Measurements from ENCODE around the gene SGTB.
A peak's percentile ranks its signal among the peaks of the same experiment; 100 is the strongest.
"Not testable (repeated sequence)": the region's sequence is repeated elsewhere in the genome, so short reads cannot be mapped to it uniquely, and the experiment has no call there.

Gene SGTB

DNA sequence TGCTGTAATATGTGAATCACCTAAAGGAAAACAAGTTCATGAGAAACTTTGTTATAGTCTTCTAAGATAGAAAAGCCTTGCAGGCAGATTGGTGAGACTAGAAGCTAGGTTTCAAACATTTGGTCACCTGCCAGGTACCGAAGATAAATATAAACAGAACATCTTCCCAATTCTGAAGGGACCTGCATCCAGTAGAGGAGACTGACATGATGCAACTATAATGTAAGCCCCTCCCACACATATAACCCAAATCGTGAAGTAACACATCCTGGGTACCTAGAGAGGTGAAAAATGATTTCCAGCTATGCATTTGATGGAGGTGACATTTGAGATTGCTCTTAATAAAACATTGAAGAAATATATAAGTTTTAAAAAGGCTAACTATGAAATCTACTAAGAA lies 67.2 kb downstream of the SGTB start:
- DNase-seq, result no peak

DNA sequence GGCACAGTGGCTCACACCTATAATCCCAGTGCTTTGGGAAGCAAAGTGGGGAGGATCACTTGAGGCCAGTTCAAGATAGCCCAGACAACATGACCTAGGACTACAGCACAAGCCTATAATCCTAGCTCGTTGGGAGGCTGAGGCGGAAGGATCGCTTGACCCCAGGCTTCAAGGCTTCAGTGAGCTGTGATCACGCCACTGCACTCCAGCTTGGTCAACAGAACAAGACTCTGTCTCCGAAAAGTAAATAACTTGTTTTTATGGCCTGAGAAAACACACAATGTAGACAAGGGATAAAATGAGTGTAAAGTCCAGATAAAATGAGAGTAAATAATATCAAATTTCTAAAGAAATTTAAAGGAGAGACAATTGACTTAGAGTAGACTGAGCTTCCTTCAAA lies 70.8 kb downstream of the SGTB start:
- DNase-seq, result no peak

- DNase-seq, result no peak
These were observed 74.0 kb downstream of the SGTB start for GRCh38 chr5:65647941-65648340.

DNA sequence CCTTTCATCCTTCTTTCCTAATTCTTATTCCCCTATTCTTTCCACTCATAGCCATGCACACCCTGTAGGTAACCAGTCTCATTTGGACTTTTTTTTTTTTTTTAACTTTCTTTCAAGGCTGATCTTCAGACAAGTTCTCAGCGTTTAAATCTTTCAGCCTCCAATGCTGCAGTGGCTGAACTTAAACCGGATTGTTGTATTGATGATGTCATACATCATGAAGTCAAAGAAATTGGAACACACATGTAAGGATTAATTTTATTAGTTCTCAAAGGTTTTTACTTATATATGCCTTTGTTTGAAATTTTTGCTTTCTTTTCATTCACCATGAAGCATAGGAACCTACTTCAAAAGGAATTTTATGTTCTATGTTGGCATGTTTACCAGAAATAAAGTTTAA lies 75.0 kb downstream of the SGTB start:
- DNase-seq, result no peak

GRCh38 chr5:65640240-65640639 lies 81.7 kb downstream of the SGTB start:
- no peak for DNase-seq

GRCh38 chr5:65630981-65631380 lies 90.9 kb downstream of the SGTB start:
- DNase-seq, result no peak

DNA sequence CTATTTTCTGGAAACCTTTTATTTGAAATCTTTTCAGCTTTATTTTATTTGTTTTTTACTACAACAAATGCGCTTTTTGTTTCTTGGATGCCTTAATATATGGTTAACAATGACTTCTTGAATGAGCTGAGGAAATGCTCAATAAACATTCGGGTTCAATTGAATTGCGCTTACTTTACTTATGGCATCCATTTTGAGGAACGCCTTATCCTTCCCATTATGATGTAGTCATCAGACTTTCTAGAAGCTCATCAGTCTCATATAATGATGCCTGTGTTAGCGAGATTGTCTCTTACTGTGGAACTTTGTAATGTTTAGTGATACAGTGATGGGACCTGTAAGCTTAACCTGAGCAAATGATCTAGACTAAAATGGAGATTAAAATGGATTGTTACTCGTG lies 96.2 kb downstream of the SGTB start:
- DNase-seq, result no peak

GRCh38 chr5:65624571-65625555 lies 97.0 kb downstream of the SGTB start, which contains the start of the genes SHLD3 and TRAPPC13:
Gene SHLD3, plus strand, starts transcription at chr5:65625027. Its CDS starts 4,561 bp downstream, at chr5:65629588.
Gene TRAPPC13, plus strand, starts transcription at chr5:65625027. Its CDS starts 34 bp downstream, at chr5:65625061.
- peak; percentile 87 for DNase-seq

DNA sequence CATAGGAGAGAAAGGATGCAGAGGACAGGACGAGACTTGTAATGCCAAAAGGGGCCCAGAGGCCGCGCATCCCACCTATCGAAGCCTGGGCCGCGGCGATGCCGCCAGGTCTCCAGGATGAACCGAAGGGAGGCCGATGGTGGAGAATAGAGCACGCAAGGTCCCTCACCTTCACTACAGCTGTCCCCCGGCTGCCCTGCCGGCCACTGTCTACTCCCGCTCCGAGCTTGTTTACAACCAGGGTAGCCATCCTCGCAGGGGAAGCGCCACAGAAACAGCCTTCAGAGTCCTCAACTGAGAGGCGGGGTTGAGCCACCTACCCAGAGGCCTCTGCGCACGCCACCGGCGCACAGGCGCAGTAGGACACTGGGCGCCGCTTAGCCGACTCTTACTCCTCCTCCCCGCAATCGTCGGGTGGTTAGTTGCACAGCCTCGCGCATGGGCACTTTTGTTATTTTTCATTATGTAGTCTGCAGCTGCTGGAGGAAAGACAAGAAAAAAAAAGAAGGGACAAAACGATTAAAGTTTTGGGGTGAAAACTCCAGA lies 97.8 kb downstream of the SGTB start, which contains the start of gene TRIM23:
Gene TRIM23, minus strand, starts transcription at position 309 of the 546 bp plus-strand sequence. Its CDS starts 59 bp downstream, at position 250.
- peak; percentile 92 for DNase-seq

GRCh38 chr5:65623482-65623881 lies 98.4 kb downstream of the SGTB start:
- no peak for DNase-seq

DNA sequence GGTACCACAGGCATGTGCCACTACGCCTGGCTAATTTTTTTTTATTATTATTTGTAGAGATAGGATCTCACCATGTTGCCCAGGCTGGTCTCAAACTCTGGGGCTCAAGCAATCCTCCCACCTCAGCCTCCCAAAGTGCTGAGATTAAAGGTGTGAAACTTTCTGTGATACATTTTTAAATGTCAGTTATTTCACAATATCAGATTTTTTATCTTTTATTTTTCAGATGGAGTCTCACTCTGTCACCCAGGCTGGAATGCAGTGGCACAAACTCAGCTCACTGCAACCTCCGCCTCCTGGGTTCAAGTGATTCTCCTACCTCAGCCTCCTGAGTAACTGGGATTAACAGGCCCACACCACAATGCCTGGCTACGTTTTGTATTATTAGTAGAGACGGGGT lies 99.9 kb downstream of the SGTB start:
- DNase-seq, result not testable (repeated sequence)

GRCh38 chr5:65620021-65620420 lies 101.9 kb downstream of the SGTB start:
- DNase-seq, result no peak

Data from fibroblast of upper back skin (primary cell).